GM10248 (cell line): Measurements from ENCODE around the gene TRERF1.

Source experiments
- CTCF ChIA-PET: fragments of 300-600 bp; sonication (Branson Sonifier 250); formaldehyde crosslinking; extraction: SDS; loops from one replicate; lab custom pipeline; 2021; ENCODE audit warnings: antibody characterized with exemption; lab: Yijun Ruan, JAX
- POLR2A ChIA-PET: fragments of 350-650 bp; sonication (Branson Sonifier 250); formaldehyde crosslinking; extraction: SDS; loops from one replicate; lab custom pipeline; 2020; ENCODE audit warnings: antibody characterized with exemption; lab: Yijun Ruan, JAX
- DNase-seq: peaks from one replicate; pipeline ENCODE4 v3.0.0; 2012; ENCODE audit errors: extremely low spot score
- TF ChIP-seq, protein P1 (sequence below): IDR thresholded peaks from 2 replicates; pipeline ENCODE4 v1.5.1; 2012; ENCODE audit warnings: mild to moderate bottlenecking, low read depth; ENCODE audit errors: extremely low read depth, missing control alignments, control extremely low read depth

The TRERF1 gene

DNA sequence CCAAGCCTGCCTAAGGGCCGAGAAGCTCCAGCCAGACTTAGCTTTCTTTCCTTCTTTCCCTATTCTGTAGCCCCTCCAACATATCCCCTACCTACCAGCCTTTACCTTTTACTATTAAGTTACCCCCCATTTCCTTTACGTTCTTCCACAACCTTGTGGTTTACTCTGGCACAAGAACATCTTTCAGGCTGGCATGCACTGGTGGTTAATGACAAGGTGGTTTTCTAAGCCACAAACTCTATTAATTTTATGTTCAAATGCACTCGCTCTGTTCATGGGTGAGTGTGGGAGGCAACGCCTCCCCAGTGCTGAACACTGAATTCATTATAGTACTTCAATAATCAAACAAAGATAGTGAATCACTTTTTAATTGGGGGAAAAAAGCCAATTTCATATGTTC lies 64.4 kb downstream of the TRERF1 start:
- CTCF ChIA-PET: interaction anchor here (1.6 kb wide), 1 partner anchor 160 kb away, joined by 4 read pairs; no protein-coding TSS in a partner anchor
- TF ChIP-seq, protein P1, sequence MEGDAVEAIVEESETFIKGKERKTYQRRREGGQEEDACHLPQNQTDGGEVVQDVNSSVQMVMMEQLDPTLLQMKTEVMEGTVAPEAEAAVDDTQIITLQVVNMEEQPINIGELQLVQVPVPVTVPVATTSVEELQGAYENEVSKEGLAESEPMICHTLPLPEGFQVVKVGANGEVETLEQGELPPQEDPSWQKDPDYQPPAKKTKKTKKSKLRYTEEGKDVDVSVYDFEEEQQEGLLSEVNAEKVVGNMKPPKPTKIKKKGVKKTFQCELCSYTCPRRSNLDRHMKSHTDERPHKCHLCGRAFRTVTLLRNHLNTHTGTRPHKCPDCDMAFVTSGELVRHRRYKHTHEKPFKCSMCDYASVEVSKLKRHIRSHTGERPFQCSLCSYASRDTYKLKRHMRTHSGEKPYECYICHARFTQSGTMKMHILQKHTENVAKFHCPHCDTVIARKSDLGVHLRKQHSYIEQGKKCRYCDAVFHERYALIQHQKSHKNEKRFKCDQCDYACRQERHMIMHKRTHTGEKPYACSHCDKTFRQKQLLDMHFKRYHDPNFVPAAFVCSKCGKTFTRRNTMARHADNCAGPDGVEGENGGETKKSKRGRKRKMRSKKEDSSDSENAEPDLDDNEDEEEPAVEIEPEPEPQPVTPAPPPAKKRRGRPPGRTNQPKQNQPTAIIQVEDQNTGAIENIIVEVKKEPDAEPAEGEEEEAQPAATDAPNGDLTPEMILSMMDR: no peak
- POLR2A ChIA-PET: no interaction called here

DNA sequence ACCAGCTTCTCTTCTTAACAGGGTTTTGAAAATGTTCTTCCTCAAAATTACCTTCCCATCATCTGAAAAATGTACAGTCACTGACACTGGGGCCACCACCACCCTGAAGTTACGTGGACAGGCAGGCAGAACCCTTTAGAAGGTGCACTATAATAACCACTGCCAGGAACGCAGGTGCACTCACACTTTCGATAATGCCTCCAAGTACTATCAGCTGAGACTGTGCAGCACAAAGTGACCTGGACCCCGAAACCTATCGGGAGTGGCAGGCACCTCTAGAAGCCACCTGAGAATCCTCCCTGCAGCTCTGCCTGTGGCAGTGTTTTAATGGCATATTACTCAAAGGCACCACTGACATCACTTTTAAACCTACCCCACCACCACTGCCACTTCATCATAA lies 66.4 kb downstream of the TRERF1 start:
- POLR2A ChIA-PET: no interaction called here
- CTCF ChIA-PET: interaction anchor here (0.8 kb wide), 1 partner anchor 281 kb away, joined by 3 read pairs; no protein-coding TSS in a partner anchor
- no peak for DNase-seq
- TF ChIP-seq, protein P1: no peak

More for the DNA sequence above, 64.4 kb downstream of the TRERF1 start:
- no peak for DNase-seq

DNA sequence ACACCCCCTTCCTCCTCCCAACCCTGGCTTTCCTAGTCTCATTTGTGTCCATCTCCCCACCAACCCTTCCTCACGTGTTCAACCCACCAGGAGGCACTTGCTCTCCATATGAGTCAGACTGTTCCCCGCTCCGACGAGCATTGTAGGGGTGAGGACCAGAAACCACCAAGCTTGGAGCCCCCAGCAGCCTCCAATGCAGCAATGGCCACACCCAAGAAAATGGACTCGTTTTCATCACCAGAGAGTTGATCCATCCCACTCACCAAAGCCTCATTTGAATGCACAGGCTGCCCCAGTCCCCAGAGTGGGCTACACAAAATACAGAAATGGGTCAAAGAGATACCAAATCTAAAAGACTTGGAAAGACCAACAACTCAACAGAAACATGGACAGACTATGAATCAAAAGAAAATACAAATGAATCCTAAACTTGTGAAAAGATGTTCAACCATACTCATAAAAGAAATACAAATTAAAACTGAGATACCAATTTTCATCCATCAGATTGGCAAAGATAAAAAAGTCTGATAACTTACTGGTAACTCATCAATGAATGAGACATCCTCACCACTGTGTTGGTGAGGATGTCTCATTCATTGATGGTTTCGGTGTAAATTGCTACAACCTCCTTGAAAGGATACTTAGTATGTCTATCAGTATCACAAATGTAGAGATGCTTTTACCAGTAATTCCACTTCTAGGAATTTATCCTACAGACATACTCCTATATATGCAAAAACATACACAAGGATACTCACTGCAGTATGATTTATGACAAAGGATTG lies 68.1 kb downstream of the TRERF1 start:
- no peak for DNase-seq
- ChIA-PET POLR2A (no interaction called here), CTCF (interaction anchor here (0.9 to 1.4 kb wide), 4 partner anchors 9 to 164 kb away, joined by 3 to 6 read pairs (median 4); no protein-coding TSS in a partner anchor)
- TF ChIP-seq, protein P1: no peak

DNA sequence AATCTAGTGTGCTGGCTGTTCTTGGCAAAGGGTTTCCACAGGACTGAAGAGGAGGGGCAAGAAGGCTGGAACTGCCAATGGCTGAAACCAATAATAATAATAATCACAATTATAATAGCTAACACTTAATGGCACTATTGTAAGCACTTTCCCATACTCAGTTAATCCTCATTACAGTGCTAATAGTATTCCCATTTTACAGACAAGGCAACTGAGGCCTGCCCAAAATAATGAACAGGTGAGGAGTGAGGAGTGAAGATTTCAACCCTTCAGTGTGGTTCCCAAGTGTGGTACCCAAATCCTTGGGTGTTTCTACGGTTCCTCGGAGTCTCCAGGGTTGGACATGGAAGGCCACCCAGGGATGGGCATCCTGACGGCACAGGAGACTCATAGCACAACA lies 69.9 kb downstream of the TRERF1 start:
- ChIA-PET CTCF (interaction anchor here (0.9 to 1.6 kb wide), 2 partner anchors 10 to 23 kb away, joined by 4 to 5 read pairs; no protein-coding TSS in a partner anchor), POLR2A (no interaction called here)
- DNase-seq: no peak
- TF ChIP-seq, protein P1: no peak

DNA sequence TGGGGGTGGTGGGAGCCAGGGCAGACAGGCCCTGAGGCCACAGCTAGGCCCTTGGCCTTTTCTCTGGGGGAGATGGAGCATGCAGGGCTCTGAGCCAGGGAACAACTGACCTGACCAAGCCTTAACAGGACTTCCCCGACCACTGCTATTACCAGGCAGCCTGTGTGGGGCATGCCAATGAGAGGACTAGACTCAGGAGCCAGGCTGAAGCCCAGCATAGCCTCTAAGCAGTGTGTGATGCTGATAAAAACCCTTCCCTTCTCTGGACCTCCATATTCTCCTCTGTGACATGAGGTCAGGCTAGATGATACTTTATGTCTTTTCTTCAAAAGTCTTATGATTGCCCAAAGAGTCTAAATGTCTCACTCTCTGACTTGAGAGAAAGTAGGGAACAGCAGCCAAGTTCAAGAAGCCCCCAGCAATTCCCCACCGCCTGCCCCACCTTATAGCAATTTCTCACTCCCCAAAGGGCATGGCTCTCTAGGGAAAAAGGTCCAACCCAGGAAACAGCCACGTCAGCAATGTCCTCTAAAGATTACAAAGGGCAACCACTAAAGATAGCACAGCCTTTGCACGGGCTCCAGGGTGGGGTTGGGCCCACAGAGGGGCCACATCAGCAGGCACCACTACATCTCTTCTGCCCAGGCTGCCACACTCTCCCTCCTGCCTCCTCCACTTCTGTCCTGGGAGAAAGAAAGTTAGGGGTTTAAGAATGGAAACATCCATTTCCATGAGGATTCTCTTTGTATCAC lies 71.3 kb downstream of the TRERF1 start:
- ChIA-PET POLR2A (no interaction called here), CTCF (no interaction called here)
- TF ChIP-seq, protein P1: no peak
- no peak for DNase-seq

DNA sequence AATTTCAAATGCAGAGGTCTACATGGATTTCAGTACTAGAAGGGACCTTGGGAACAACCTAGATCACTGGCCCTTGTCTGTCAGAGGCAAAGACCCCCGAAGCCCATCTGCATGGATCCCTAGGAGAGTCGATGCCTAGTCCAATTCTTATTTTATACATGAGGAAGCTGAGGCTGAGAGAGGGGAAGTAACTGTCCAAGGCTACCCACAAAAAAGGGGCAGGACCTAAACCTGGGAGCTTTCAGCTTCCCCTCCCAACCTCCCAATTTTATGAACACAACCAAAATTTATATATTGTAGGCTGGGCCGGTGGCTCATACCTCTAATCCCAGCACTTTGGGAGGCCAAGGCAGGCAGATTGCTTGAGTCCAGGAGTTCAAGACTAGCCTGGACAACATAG lies 73.2 kb downstream of the TRERF1 start:
- DNase-seq: no peak
- POLR2A ChIA-PET: no interaction called here
- CTCF ChIA-PET: interaction anchor here (1.1 to 1.7 kb wide), 3 partner anchors 11 to 169 kb away, joined by 3 to 10 read pairs (median 5); no protein-coding TSS in a partner anchor
- TF ChIP-seq, protein P1: no peak
